Stimulated activated CD4-positive, alpha-beta T cell treated with anti-CD3 and anti-CD28 coated beads, Interleukin-15, amount 100 ng/mL, for 24 hours (primary cell): ENCODE results near the gene SNAPIN.

Source experiments
- DNase-seq: peaks from one replicate; pipeline ENCODE4 v3.0.0-alpha.2; 2020

SNAPIN gene

GRCh38 chr1:153680120-153680403, 21.6 kb downstream of the SNAPIN start:
- DNase-seq, result no peak

- DNase-seq, result no peak
Measured at GRCh38 chr1:153682730-153683129, 24.2 kb downstream of the SNAPIN start.

DNA sequence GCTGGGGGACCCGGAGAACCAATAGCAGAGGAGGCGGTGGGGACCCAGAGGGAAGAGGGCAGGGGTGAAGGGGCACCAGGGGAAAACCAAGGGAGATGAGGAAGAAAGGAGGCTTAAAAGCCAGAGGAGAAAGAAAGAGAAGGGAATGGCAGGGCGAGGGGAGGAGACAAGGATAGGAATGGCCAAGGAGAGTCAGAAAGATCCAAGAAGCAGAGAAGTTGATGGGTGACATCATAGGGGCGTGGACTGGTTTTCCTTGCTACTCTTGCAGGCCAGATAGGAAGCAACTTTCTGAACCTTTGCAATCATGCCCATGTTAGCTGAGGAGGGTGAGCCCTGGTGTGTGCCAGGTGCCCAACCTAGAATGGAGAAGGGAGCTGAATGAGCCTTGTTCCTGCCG, 25.4 kb downstream of the SNAPIN start:
- no peak for DNase-seq

DNA sequence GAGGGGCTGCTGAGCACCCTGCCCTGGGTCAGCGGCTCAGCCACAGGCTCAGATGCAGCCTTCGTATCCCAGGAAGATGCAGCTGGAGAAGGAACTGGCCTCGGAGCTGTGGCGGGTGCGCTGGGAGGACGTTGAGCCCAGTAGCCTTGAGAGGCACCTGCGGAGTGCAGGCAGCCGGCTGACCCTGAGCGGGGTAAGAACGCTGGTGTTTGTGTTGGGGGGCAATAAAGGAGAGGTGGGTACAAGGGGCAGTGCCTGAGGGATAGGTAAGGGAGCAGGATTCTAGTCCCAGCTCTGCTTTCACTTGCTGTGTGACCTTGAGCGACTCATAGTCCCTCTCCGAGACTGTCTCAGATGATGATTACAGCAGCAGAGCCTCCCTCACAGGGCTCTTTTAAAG, 26.4 kb downstream of the SNAPIN start:
- DNase-seq, result no peak

DNA sequence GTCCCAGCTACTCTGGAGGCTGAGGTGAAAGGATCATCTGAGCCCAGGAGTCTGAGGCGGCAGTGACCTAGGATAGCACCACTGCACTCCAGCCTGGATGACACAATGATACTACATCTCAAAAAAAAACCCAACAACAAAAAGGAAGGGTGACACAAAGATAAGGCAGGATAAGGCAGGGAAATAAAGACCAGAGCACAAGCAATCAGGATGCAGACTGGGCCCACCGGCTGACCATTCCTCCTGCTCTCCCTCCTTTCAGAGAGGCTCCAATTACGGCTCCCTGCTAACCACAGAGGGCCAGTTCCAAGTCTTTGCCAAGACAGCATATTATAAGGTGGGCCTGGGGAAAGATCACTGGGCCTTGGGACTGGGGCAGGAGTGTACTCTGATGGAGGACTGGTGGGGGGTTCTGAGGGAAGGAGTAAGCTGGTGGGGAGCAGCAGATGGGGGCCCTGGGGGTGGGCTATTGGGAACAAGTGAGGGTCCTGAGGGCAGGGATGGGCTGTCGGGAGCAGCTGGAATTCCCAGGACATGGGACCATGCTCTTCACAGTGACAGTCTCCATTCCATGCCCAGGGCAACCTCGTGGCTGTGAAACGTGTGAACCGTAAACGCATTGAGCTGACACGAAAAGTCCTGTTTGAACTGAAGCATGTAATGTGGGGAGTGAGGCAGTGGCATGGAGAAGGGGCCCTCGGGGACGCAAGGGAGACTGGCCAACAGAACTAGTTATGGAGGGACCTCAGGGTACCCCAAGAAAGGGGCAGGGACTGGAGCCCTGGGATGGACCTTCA, 27.2 kb downstream of the SNAPIN start:
- DNase-seq, result no peak

DNA sequence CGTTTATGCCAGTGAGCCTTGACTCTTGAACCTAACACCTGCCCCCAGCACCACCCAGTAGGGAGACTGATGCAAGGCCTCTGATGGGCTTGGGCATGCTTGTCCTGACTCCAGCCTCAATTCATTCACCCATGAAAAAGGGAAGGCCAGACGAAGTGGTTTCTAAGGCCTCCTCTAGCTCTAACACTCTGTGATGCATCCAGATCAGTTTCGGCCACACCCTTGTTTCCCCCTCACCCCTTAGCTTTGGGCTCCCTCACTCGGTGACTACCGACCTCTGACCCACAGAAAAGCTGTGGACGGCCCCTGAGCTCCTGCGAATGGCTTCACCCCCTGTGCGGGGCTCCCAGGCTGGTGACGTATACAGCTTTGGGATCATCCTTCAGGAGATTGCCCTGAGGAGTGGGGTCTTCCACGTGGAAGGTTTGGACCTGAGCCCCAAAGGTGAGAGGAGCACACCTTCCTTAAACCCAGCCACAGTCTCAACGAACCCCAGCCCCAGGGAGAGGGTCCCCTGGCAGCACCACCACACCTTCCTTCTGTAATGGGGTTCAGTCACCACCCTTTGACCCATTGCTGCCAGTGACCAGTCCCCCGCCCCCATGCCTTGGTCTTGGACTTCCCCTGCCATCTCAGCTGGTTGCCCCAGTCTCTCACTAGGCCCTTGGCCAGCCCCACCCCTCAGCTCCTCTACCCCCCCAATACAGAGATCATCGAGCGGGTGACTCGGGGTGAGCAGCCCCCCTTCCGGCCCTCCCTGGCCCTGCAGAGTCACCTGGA, 29.0 kb downstream of the SNAPIN start:
- no peak for DNase-seq

DNA sequence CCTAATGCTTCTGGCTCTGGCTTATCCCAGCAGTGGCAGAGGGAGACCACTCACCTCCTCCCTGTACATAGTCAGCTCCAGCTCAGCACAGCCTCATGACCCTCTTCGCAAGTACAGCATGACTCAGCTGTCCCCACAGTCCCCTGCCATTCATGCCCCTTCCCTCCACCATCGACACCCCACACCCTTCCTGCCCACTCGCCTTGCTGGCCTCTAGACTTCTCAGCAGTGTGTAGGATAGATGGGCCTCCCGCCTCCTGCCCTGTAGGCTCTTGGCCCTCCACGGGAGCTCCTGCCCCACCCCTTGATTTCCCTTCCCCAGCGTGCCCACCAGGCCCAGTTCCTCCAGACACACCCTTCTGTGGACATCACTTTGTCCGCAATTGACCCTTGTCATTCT, 29.8 kb downstream of the SNAPIN start:
- DNase-seq, result no peak

DNA sequence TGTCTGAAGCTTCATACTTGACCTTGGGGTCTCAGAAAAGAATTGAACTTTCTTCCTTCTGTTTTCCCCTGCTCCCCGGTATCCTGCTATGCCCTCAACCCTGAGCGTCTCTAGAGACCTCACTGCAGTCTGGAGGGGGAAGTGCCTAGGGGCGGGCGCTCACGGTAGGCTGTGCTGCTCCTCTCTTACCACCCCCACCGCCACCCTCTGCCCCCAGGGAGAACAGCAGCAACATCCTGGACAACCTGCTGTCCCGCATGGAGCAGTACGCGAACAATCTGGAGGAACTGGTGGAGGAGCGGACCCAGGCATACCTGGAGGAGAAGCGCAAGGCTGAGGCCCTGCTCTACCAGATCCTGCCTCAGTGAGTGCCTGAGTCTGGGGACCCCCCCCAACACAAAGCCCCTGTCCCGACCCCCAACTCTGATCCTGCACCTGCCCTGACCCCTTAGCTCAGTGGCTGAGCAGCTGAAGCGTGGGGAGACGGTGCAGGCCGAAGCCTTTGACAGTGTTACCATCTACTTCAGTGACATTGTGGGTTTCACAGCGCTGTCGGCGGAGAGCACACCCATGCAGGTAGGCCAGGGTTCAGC, 30.3 kb downstream of the SNAPIN start:
- DNase-seq, result no peak

GRCh38 chr1:153693466-153693865, 35.0 kb downstream of the SNAPIN start:
- no peak for DNase-seq

GRCh38 chr1:153696741-153697140, 38.2 kb downstream of the SNAPIN start:
- no peak for DNase-seq

- no peak for DNase-seq
Measured at GRCh38 chr1:153697191-153698019, 38.9 kb downstream of the SNAPIN start.

GRCh38 chr1:153698020-153698922, 39.8 kb downstream of the SNAPIN start:
- peak; percentile 12 for DNase-seq

GRCh38 chr1:153698923-153699714, 40.6 kb downstream of the SNAPIN start:
- no peak for DNase-seq

DNA sequence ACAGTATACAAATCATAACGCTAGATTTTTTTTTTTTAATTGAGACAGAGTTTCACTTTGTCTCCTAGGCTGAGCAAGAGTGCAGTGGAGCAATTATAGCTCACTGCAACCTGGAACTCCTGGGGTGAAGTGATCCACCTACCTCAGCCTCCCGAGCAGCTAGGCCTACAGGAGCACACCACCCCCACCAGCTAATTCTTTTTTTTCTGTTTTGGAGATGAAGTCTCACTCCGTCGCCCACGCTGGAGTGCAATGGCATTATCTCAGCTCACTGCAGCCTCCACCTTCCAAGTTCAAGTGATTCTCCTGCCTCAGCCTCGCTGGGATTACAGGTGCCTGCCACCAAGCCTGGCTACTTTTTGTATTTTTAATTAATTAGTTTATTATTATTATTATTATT, 41.3 kb downstream of the SNAPIN start:
- no peak for DNase-seq

DNA sequence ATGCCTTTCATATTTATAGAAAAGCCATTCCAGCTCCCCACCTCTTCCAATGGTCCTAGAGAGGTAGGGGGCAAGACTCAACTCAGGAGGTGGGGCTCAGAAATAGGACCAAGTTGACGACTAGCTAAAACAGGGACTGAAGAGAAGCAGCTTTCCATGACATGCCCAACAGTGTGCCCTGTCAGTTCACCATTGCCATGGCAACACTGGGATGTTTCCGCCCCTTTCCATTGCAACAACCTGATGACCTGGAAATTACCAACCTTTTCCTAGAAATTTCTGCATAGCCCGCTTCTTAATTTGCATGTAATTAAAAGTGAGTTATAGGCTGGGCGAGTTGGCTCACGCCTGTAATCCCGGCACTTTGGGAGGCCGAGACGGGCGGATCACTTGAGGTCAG, 47.0 kb downstream of the SNAPIN start:
- DNase-seq, result no peak

DNA sequence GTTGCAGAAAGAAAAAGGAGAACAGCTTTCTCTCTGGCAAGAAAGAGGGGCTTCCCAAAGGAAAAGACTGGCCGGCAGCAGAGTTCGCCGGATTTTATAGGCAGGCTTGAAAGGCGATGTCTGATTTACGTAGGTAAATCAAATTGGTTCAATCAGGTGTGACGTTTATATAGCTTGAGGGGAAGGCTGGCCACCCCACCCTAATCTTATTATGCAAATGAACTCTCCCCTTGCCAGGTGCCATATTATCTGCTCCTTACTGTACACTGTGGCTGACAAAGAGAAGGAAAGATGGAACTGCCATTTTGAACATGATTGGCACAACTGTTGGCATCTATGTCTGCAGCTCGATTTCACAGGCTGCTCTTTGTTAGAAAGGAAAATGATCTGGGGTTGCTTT, 52.5 kb downstream of the SNAPIN start:
- DNase-seq, result no peak
